GM12891 (cell line): ENCODE data around the gene ZKSCAN8. TPM values are rescaled to one million over a fixed set of nuclear protein-coding genes. Genes with fewer than 3 reads are reported as not detected.
"Not testable (repeated sequence)": the region's sequence is repeated elsewhere in the genome, so short reads cannot be mapped to it uniquely, and the experiment has no call there.

ENCODE experiments used
- DNase-seq: peaks from one replicate; pipeline ENCODE4 v3.0.0; 2011; ENCODE audit warnings: low spot score; ENCODE audit not compliant: insufficient read length
- FAIRE-seq: peaks from 2 replicates; lab custom pipeline; 2011; peaks lifted over from hg19 to GRCh38; lab: Jason Lieb, UNC
- PAX5 ChIP-seq: IDR thresholded peaks from 2 replicates; pipeline ENCODE4 v1.6.1; 2011; ENCODE audit warnings: low read length, moderate library complexity, mild to moderate bottlenecking; ENCODE audit not compliant: insufficient read depth, severe bottlenecking
- POLR2A ChIP-seq: IDR thresholded peaks from 2 replicates; pipeline ENCODE4 v1.6.1; 2011; ENCODE audit warnings: low read depth, low read length, control low read depth
- POLR2AphosphoS5 ChIP-seq: IDR thresholded peaks from 2 replicates; pipeline ENCODE4 v1.6.1; 2011; ENCODE audit warnings: low read depth, low read length, control low read depth
- POU2F2 ChIP-seq: IDR thresholded peaks from 2 replicates; pipeline ENCODE4 v1.6.1; 2011; ENCODE audit warnings: low read depth, mild to moderate bottlenecking, control low read depth, low read length, moderate library complexity
- SPI1 ChIP-seq: IDR thresholded peaks from 2 replicates; pipeline ENCODE4 v1.6.1; 2011; ENCODE audit warnings: low read depth, low read length, control low read depth
- TAF1 ChIP-seq: IDR thresholded peaks from 2 replicates; pipeline ENCODE4 v1.6.1; 2011; ENCODE audit warnings: low read depth, low read length, control low read depth
- polyA plus RNA-seq: library from polyadenylated mRNA; unstranded; fragments of >200 nt; gene quantifications from one replicate; pipeline ENCODE4 v1.2.1, GENCODE V29; 2012; ENCODE audit warnings: low read depth, missing spikeins, inconsistent platforms; ENCODE audit not compliant: missing spikeins

The ZKSCAN8 gene
- polyA plus RNA-seq: 7.1 TPM

GRCh38 chr6:28141500-28142329 lies at the start of gene ZKSCAN8:
Gene ZKSCAN8, plus strand, starts transcription at chr6:28141883. Its CDS starts 6,525 bp downstream, at chr6:28148408.
- TF ChIP-seq POLR2AphosphoS5 (peak; percentile 88), POU2F2 (peak; percentile 65; the same call in 1 of the 2 replicates), PAX5 (peak; percentile 3), POLR2A (peak; percentile 96), SPI1 (0 out of 2 replicates have a peak, but pooled peaks have one; percentile 30), TAF1 (peak; percentile 80)
- DNase-seq (peak; percentile 71), FAIRE-seq (peak; percentile 97)

- not testable (repeated sequence) for FAIRE-seq, DNase-seq
Observed at GRCh38 chr6:28102222-28102621, 39.5 kb upstream of the ZKSCAN8 start.

GRCh38 chr6:28102699-28103098 lies 39.0 kb upstream of the ZKSCAN8 start:
- DNase-seq, FAIRE-seq: not testable (repeated sequence)

GRCh38 chr6:28104392-28105244 lies 37.1 kb upstream of the ZKSCAN8 start:
- peak; percentile 86 for DNase-seq
- FAIRE-seq: peak; percentile 93
- TF ChIP-seq PAX5 (no peak), POU2F2 (0 out of 2 replicates have a peak, but pooled peaks have one; percentile 64), SPI1 (peak; percentile 46), TAF1 (peak; percentile 96), POLR2AphosphoS5 (peak; percentile 91), POLR2A (peak; percentile 88)

- FAIRE-seq (peak; percentile 75), DNase-seq (peak; percentile 6)
- TF ChIP-seq POLR2A (no peak), SPI1 (peak; percentile 32; the same call in 1 of the 2 replicates), POLR2AphosphoS5 (no peak)
Observed at GRCh38 chr6:28105245-28105639, 36.4 kb upstream of the ZKSCAN8 start.

- TF ChIP-seq POU2F2 (no peak), POLR2A (no peak), POLR2AphosphoS5 (no peak), PAX5 (no peak), TAF1 (no peak), SPI1 (no peak)
- no peak for FAIRE-seq
- DNase-seq: no peak
Observed at GRCh38 chr6:28107506-28107905, 34.2 kb upstream of the ZKSCAN8 start.

- no peak for TF ChIP-seq POU2F2
- no peak for TF ChIP-seq POLR2AphosphoS5
- no peak for TF ChIP-seq POLR2A
- TF ChIP-seq PAX5: no peak
- TF ChIP-seq SPI1: no peak
- TF ChIP-seq TAF1: no peak
- FAIRE-seq (no peak), DNase-seq (no peak)
Observed at GRCh38 chr6:28111964-28112363, 29.7 kb upstream of the ZKSCAN8 start.

- DNase-seq (no peak), FAIRE-seq (no peak)
- TF ChIP-seq PAX5 (no peak), POU2F2 (no peak), SPI1 (no peak), POLR2A (no peak), TAF1 (no peak), POLR2AphosphoS5 (no peak)
Observed at GRCh38 chr6:28115799-28116198, 25.9 kb upstream of the ZKSCAN8 start.

- DNase-seq (no peak), FAIRE-seq (no peak)
- TF ChIP-seq PAX5: no peak
- no peak for TF ChIP-seq SPI1
- no peak for TF ChIP-seq POLR2AphosphoS5
- no peak for TF ChIP-seq TAF1
- TF ChIP-seq POU2F2: no peak
- no peak for TF ChIP-seq POLR2A
Observed at GRCh38 chr6:28117386-28118050, 24.2 kb upstream of the ZKSCAN8 start.
